Measurements from ENCODE around the gene SCRN1.

- TF ChIP-seq POLR2A (IDR thresholded peaks at IDR 0.05) = no peak
- TF ChIP-seq, protein P1, sequence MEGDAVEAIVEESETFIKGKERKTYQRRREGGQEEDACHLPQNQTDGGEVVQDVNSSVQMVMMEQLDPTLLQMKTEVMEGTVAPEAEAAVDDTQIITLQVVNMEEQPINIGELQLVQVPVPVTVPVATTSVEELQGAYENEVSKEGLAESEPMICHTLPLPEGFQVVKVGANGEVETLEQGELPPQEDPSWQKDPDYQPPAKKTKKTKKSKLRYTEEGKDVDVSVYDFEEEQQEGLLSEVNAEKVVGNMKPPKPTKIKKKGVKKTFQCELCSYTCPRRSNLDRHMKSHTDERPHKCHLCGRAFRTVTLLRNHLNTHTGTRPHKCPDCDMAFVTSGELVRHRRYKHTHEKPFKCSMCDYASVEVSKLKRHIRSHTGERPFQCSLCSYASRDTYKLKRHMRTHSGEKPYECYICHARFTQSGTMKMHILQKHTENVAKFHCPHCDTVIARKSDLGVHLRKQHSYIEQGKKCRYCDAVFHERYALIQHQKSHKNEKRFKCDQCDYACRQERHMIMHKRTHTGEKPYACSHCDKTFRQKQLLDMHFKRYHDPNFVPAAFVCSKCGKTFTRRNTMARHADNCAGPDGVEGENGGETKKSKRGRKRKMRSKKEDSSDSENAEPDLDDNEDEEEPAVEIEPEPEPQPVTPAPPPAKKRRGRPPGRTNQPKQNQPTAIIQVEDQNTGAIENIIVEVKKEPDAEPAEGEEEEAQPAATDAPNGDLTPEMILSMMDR (IDR thresholded peaks at IDR 0.05) = no peak
Measured at GRCh38 chr7:29918850-29919249, 70.8 kb downstream of the SCRN1 start.

All from uterus (tissue), 2 donors.